ENCODE measurements around the gene SIAH2. TPM values are rescaled to one million over a fixed set of nuclear protein-coding genes. Genes with fewer than 3 reads are reported as not detected.

Gene SIAH2
- total RNA-seq, 2 experiments from 2014 or later, result 73.7 to 76.1 TPM

- Mint-ChIP-seq H3K4me3 (no peak overlapping the region), H3K4me1 (ENCODE audit: low read depth) (no peaks in the 10 kb centered on the region), H3K9me3 (no peaks in the 10 kb centered on the region), H3K27me3 (peaks cover 7% of the 10 kb centered on the region), H3K27ac (no peak overlapping the region), H3K36me3 (ENCODE audit: low read depth) (no peaks in the 10 kb centered on the region)
- ATAC-seq (ENCODE audit: poor library complexity) (peak; percentile 86), DNase-seq (peak; percentile 63 to 85 (median 72))
- Histone ChIP-seq H3K27me3 (ENCODE audit: control insufficient read depth in 1 of 2, insufficient read depth in 2 of 2, low read length in 2 of 2) (no peaks in the 10 kb centered on the region), H3K27ac (ENCODE audit: low read depth in 1 of 2, low read length in 2 of 2) (no peak overlapping the region), H3K36me3 (ENCODE audit: insufficient read depth, low read length) (no peaks in the 10 kb centered on the region), H3K4me1 (ENCODE audit: insufficient read depth, low read length) (peaks cover 3% of the 10 kb centered on the region), H3K9me3 (ENCODE audit: control insufficient read depth in 1 of 2, insufficient read depth in 1 of 2, low read length in 2 of 2) (no peaks in the 10 kb centered on the region), H3K4me3 (ENCODE audit: low read length) (no peak overlapping the region)
- peak; percentile 98 for TF ChIP-seq CTCF (IDR thresholded peaks at IDR 0.05)
- CTCF ChIA-PET, result interaction anchor here (0.6 to 2.4 kb wide), 19 partner anchors 10 to 335 kb away, joined by 3 to 22 read pairs (median 3); partner anchors contain the start of gene SIAH2
- POLR2A ChIA-PET, result interaction anchor here (0.7 to 1.6 kb wide), 4 partner anchors 24 to 242 kb away, joined by 3 to 13 read pairs (median 4); partner anchors contain the start of genes SERP1 and SIAH2
- intact Hi-C loops (cut with DNase I, micrococcal nuclease), result loop anchor here (1.0 to 5.0 kb wide), 6 partner anchors 66 to 359 kb away; no protein-coding TSS in a partner anchor
Measured at GRCh38 chr3:150787741-150788370, 24.9 kb upstream of the SIAH2 start.

- no peaks in the 10 kb centered on the region for H3K27me3 ChIP-seq (ENCODE audit: control insufficient read depth in 1 of 2, insufficient read depth in 2 of 2, low read length in 2 of 2)
- peaks cover 3% of the 10 kb centered on the region for H3K4me1 ChIP-seq (ENCODE audit: insufficient read depth, low read length)
- no peak for TF ChIP-seq CTCF (IDR thresholded peaks at IDR 0.05)
- no peak overlapping the region for H3K4me3 ChIP-seq (ENCODE audit: low read length)
- Mint-ChIP-seq H3K4me1 (ENCODE audit: low read depth) (no peaks in the 10 kb centered on the region), H3K9me3 (no peaks in the 10 kb centered on the region), H3K4me3 (no peak overlapping the region), H3K27ac (no peak overlapping the region), H3K36me3 (ENCODE audit: low read depth) (no peaks in the 10 kb centered on the region), H3K27me3 (peaks cover 7% of the 10 kb centered on the region)
- ChIA-PET CTCF (interaction anchor here (1.0 to 2.4 kb wide), 3 partner anchors 22 to 242 kb away, joined by 3 to 22 read pairs (median 10); partner anchors contain the start of gene SIAH2), POLR2A (interaction anchor here (1.2 to 1.3 kb wide), 2 partner anchors 23 to 25 kb away, joined by 3 to 5 read pairs; partner anchors contain the start of gene SIAH2)
- H3K27ac ChIP-seq (ENCODE audit: low read depth in 1 of 2, low read length in 2 of 2), result no peak overlapping the region
- no peaks in the 10 kb centered on the region for H3K9me3 ChIP-seq (ENCODE audit: control insufficient read depth in 1 of 2, insufficient read depth in 1 of 2, low read length in 2 of 2)
- DNase-seq (no peak), ATAC-seq (ENCODE audit: poor library complexity) (no peak)
- intact Hi-C loops (cut with DNase I, micrococcal nuclease), result loop anchor here (1.0 to 5.0 kb wide), 5 partner anchors 64 to 360 kb away; no protein-coding TSS in a partner anchor
- no peaks in the 10 kb centered on the region for H3K36me3 ChIP-seq (ENCODE audit: insufficient read depth, low read length)
Measured at GRCh38 chr3:150786791-150787190, 23.8 kb upstream of the SIAH2 start.

DNA sequence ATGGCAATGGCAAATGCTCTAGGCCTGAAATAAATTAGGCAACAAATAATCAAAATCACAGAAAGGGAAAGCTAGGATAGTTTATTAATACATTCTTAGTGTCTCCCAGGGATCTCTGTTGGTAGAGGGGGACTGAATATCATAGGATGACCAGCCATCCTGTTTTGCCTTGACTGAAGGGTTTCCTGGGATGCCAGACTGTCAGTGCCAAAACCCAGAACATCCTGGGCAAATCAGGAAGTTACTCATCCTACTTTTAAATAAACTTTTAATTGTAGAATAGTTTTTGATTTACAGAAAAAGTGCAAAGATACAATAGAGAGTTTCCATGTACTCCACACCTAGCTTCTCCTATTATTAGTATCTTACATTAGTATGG is 21.8 kb upstream of the SIAH2 start:
- Histone ChIP-seq H3K36me3 (ENCODE audit: insufficient read depth, low read length) (no peaks in the 10 kb centered on the region), H3K27me3 (ENCODE audit: control insufficient read depth in 1 of 2, insufficient read depth in 2 of 2, low read length in 2 of 2) (no peaks in the 10 kb centered on the region), H3K27ac (ENCODE audit: low read depth in 1 of 2, low read length in 2 of 2) (no peak overlapping the region), H3K4me3 (ENCODE audit: low read length) (no peak overlapping the region), H3K4me1 (ENCODE audit: insufficient read depth, low read length) (peaks cover 3% of the 10 kb centered on the region), H3K9me3 (ENCODE audit: control insufficient read depth in 1 of 2, insufficient read depth in 1 of 2, low read length in 2 of 2) (no peaks in the 10 kb centered on the region)
- no peak overlapping the region for H3K27ac Mint-ChIP-seq
- ChIA-PET CTCF (interaction anchor here (1.2 kb wide), 1 partner anchor 21 kb away, joined by 3 read pairs; no protein-coding TSS in a partner anchor), POLR2A (interaction anchor here (1.1 kb wide), 1 partner anchor 22 kb away, joined by 3 read pairs; the partner anchor contains the start of gene SIAH2)
- no peak for DNase-seq
- no peaks in the 10 kb centered on the region for H3K9me3 Mint-ChIP-seq
- no peak for TF ChIP-seq CTCF (IDR thresholded peaks at IDR 0.05)
- intact Hi-C loops (cut with DNase I, micrococcal nuclease), result loop anchor here in 1 of 2 experiments (5.0 kb wide), 1 partner anchor 62 kb away; no protein-coding TSS in a partner anchor
- no peaks in the 10 kb centered on the region for H3K4me1 Mint-ChIP-seq (ENCODE audit: low read depth)
- no peak overlapping the region for H3K4me3 Mint-ChIP-seq
- ATAC-seq (ENCODE audit: poor library complexity), result no peak
- peaks cover 7% of the 10 kb centered on the region for H3K27me3 Mint-ChIP-seq
- no peaks in the 10 kb centered on the region for H3K36me3 Mint-ChIP-seq (ENCODE audit: low read depth)

All from CD4-positive, alpha-beta T cell (primary cell).